ENCODE results near the gene HNRNPA0. TPM values are rescaled to one million over a fixed set of nuclear protein-coding genes. Genes with fewer than 3 reads are reported as not detected.

Gene HNRNPA0
- total RNA-seq, 1 experiment from 2014 or later = 17.4 TPM

GRCh38 chr5:137754961-137755762, 999 bp upstream of the HNRNPA0 start:
- no peak for DNase-seq (ENCODE audit: low read depth)

- DNase-seq (ENCODE audit: low read depth) = no peak
Observed at GRCh38 chr5:137753691-137754187, 424 bp downstream of the HNRNPA0 start.

- peak; percentile 41 for DNase-seq (ENCODE audit: low read depth)
Observed at GRCh38 chr5:137752905-137753690, 1.1 kb downstream of the HNRNPA0 start.

- peak; percentile 57 for DNase-seq (ENCODE audit: low read depth)
Observed at GRCh38 chr5:137751869-137752491, 2.2 kb downstream of the HNRNPA0 start.

- no peak for DNase-seq (ENCODE audit: low read depth)
Observed at GRCh38 chr5:137750436-137750835, 3.7 kb downstream of the HNRNPA0 start.

- DNase-seq (ENCODE audit: low read depth) = no peak
Observed at GRCh38 chr5:137747848-137748247, 6.3 kb downstream of the HNRNPA0 start.

- peak; percentile 73 for DNase-seq (ENCODE audit: low read depth)
Observed at GRCh38 chr5:137743031-137743640, 11.0 kb downstream of the HNRNPA0 start.

- DNase-seq (ENCODE audit: low read depth) = no peak
Observed at GRCh38 chr5:137741718-137742117, 12.4 kb downstream of the HNRNPA0 start.

- no peak for DNase-seq (ENCODE audit: low read depth)
Observed at GRCh38 chr5:137739737-137740136, 14.4 kb downstream of the HNRNPA0 start.

- no peak for DNase-seq (ENCODE audit: low read depth)
Observed at GRCh38 chr5:137738947-137739346, 15.2 kb downstream of the HNRNPA0 start.

- peak; percentile 58 for DNase-seq (ENCODE audit: low read depth)
Observed at GRCh38 chr5:137737349-137738131, 16.6 kb downstream of the HNRNPA0 start.

GRCh38 chr5:137736496-137736895, 17.7 kb downstream of the HNRNPA0 start:
- DNase-seq (ENCODE audit: low read depth) = no peak

GRCh38 chr5:137735555-137736284, 18.4 kb downstream of the HNRNPA0 start, which contains the start of gene KLHL3:
Gene KLHL3, minus strand, starts transcription at chr5:137736089. Its CDS starts 443 bp downstream, at chr5:137735646.
- DNase-seq (ENCODE audit: low read depth) = peak; percentile 58

GRCh38 chr5:137734962-137735554, 19.1 kb downstream of the HNRNPA0 start:
- DNase-seq (ENCODE audit: low read depth) = peak; percentile 44

GRCh38 chr5:137734331-137734730, 19.8 kb downstream of the HNRNPA0 start:
- no peak for DNase-seq (ENCODE audit: low read depth)

GRCh38 chr5:137733922-137734321, 20.2 kb downstream of the HNRNPA0 start:
- DNase-seq (ENCODE audit: low read depth) = no peak

GRCh38 chr5:137733006-137733405, 21.2 kb downstream of the HNRNPA0 start:
- DNase-seq (ENCODE audit: low read depth) = no peak

- DNase-seq (ENCODE audit: low read depth) = no peak
Observed at GRCh38 chr5:137731176-137731575, 23.0 kb downstream of the HNRNPA0 start.

- peak; percentile 23 for DNase-seq (ENCODE audit: low read depth)
Observed at GRCh38 chr5:137730336-137730735, 23.8 kb downstream of the HNRNPA0 start.

GRCh38 chr5:137728048-137728447, 26.1 kb downstream of the HNRNPA0 start:
- no peak for DNase-seq (ENCODE audit: low read depth)

Measured in Daoy (cell line).